Mesodermal cell (in vitro differentiated cells): Measurements from ENCODE around the gene OTOP2.
"Not testable (repeated sequence)": the region's sequence is repeated elsewhere in the genome, so short reads cannot be mapped to it uniquely, and the experiment has no call there.

Experiments used
- H3K27ac ChIP-seq: 2 replicates; pipeline ENCODE4 v1.7.0; 2013; ENCODE audit warnings: mild to moderate bottlenecking, low read depth, low read length, moderate library complexity; ENCODE audit not compliant: severe bottlenecking
- H3K36me3 ChIP-seq: 2 replicates; pipeline ENCODE4 v1.7.1; 2013; ENCODE audit warnings: mild to moderate bottlenecking, low read length, moderate library complexity; ENCODE audit not compliant: control insufficient read depth, insufficient read depth
- H3K4me1 ChIP-seq: one replicate; pipeline ENCODE4 v1.7.1; 2013; ENCODE audit warnings: mild to moderate bottlenecking, low read length; ENCODE audit not compliant: insufficient read depth, control insufficient read depth, poor library complexity, severe bottlenecking
- H3K4me3 ChIP-seq: 2 replicates; pipeline ENCODE4 v1.7.0; 2013; ENCODE audit warnings: low read length, control low read depth, mild to moderate bottlenecking; ENCODE audit not compliant: insufficient read depth, poor library complexity, severe bottlenecking; ENCODE audit errors: extremely low read depth
- H3K9me3 ChIP-seq: 2 replicates; pipeline ENCODE4 v1.7.1; 2013; ENCODE audit warnings: mild to moderate bottlenecking, low read length, moderate library complexity; ENCODE audit not compliant: control insufficient read depth
- WGBS, 2 experiments: methylation state at CpG; one replicate each; pipeline ENCODE4 v1.1.5; 2013; ENCODE audit warnings: missing lambda C conversion rate in 2 of 2; ENCODE audit not compliant: insufficient coverage in 2 of 2; 5-methylcytosine and 5-hydroxymethylcytosine counted together

OTOP2 gene

DNA sequence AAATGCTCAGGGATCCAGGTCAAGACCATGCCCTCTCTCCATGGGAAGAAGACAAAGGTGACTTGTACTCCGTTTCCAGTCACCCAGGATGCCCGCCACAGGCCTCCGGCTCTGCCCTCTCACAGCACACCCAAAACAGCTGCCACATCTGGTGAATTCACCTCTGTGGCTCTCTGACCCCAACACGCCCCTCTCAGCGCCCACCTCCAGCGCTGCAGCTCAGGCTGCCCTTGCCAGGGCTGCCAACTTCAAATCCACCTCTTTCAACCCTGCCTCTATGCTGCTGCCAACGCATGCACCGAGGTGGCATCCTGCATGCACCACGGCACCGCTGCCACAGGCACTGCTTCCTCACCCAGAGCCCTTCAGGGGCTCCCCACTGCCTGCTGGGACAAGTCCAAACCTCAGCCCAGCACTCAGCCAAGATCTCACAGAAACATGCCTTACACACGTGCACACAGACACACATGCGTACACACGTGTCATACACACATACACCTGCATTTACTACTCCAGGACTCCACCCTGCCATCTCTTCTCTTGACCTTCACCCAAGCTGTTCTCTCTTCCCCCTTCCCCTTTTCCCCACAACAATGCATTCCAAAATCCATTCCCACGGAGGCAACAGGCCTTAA lies 41.0 kb downstream of the OTOP2 start:
- 88 to 94% methylated on average over 13 to 14 of the region's 14 CpGs for WGBS, 2 experiments
- Histone ChIP-seq H3K4me1 (no peaks in the 10 kb centered on the region), H3K9me3 (no peaks in the 10 kb centered on the region), H3K36me3 (no peaks in the 10 kb centered on the region), H3K27ac (no peak overlapping the region), H3K4me3 (no peak overlapping the region)

GRCh38 chr17:74968361-74968780 lies 44.3 kb downstream of the OTOP2 start:
- H3K4me3 ChIP-seq: no peak overlapping the region
- no peak overlapping the region for H3K27ac ChIP-seq
- WGBS, 2 experiments: 90 to 97% methylated on average over 2 to 5 of the region's 5 CpGs
- H3K4me1 ChIP-seq: peaks cover 4% of the 10 kb centered on the region
- no peaks in the 10 kb centered on the region for H3K9me3 ChIP-seq
- no peaks in the 10 kb centered on the region for H3K36me3 ChIP-seq

GRCh38 chr17:74969501-74969900 lies 45.4 kb downstream of the OTOP2 start:
- not testable (repeated sequence) for H3K4me1 ChIP-seq, H3K9me3 ChIP-seq, H3K4me3 ChIP-seq, H3K27ac ChIP-seq, H3K36me3 ChIP-seq
- 93 to 100% methylated on average over 3 of the region's 5 CpGs for WGBS, 2 experiments

- Histone ChIP-seq H3K4me3 (no peak overlapping the region), H3K9me3 (no peaks in the 10 kb centered on the region), H3K27ac (no peak overlapping the region), H3K4me1 (peaks cover 4% of the 10 kb centered on the region), H3K36me3 (no peaks in the 10 kb centered on the region)
- WGBS, 2 experiments: 83 to 96% methylated on average over 3 of the region's 3 CpGs
Measured at GRCh38 chr17:74970395-74970794, 46.3 kb downstream of the OTOP2 start.

DNA sequence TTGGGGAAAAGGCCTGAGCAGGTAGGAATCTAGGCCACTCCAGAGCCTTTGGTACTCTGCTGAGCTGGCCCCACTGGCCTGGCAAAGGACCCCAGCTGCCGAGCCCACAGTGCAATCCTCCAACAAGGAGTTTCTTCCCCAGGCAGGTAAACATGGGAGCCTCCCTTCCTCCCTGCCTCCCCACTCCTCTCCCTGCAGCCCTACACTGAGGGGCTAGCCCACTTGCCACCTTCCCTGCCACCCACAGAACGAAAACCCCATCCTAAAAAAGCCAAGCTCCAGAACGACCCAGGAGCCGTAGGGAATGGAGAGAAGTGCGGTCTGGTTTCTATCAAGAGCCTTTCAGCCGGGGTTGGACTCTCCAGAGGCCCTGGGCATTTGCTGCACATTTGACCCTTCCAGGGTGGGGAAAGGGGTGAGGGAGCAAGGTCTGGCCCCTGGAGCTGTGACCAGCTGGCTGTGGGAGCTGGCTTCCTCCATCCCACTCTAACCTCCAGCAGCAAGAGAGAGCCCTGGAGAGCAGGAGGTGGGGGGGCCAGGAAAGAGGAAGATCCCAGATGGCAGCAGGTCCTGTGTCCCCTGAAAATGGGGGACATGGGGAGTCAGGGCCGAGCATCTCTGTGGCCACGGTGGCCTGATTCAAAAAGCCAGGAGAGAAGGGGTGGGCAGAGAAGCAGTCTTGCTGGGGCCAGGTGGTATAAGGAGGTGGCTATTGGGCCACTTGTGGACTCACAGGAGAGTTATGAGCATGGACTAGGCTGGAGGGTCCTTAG lies 47.2 kb downstream of the OTOP2 start:
- H3K27ac ChIP-seq: no peak overlapping the region
- H3K4me1 ChIP-seq: peaks cover 4% of the 10 kb centered on the region
- 78 to 87% methylated on average over 6 to 7 of the region's 8 CpGs for WGBS, 2 experiments
- no peaks in the 10 kb centered on the region for H3K9me3 ChIP-seq
- peak overlapping the region; percentile 47 for H3K4me3 ChIP-seq
- H3K36me3 ChIP-seq: no peaks in the 10 kb centered on the region

- peaks cover 4% of the 10 kb centered on the region for H3K4me1 ChIP-seq
- H3K9me3 ChIP-seq: no peaks in the 10 kb centered on the region
- H3K4me3 ChIP-seq: peak overlapping the region; percentile 47
- no peak overlapping the region for H3K27ac ChIP-seq
- 12 to 15% methylated on average over 7 to 9 of the region's 9 CpGs for whole genome bisulfite sequencing, 2 experiments
- H3K36me3 ChIP-seq: no peaks in the 10 kb centered on the region
Measured at GRCh38 chr17:74971842-74972106, 47.7 kb downstream of the OTOP2 start.

GRCh38 chr17:74972107-74972972 lies 48.3 kb downstream of the OTOP2 start, which contains the start of gene HID1:
TSS of gene HID1 (minus strand) at chr17:74972759. CDS start at chr17:74972656, 103 bp downstream.
- H3K4me3 ChIP-seq: peak within 1 kb of the TSS; percentile 47
- WGBS, 2 experiments: 1 to 2% methylated on average over 67 to 73 of the region's 95 CpGs
- H3K4me1 ChIP-seq: peaks cover 4% of the 10 kb centered on the region
- H3K9me3 ChIP-seq: no peaks in the 10 kb centered on the region
- H3K36me3 ChIP-seq: no peaks in the 10 kb centered on the region
- no peak within 1 kb of the TSS for H3K27ac ChIP-seq

DNA sequence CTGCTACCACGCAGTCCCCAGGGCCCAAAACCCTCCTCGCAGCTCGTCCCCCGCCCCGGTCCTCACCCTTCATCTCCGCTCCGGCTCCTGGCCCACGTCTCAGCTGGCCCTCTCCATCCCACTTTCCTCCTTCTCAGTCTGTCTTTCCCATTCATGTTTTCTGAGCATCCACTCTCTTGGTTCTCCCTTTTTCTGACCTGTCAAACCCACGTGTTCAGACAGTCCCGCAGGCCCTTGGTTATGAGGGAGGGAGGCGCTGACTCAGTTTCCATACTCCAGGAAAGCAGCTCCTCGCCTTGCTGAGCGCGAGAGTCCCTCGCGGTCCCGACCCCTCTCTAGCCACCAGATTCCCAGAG lies 48.9 kb downstream of the OTOP2 start:
- H3K36me3 ChIP-seq: no peaks in the 10 kb centered on the region
- H3K4me3 ChIP-seq: no peak overlapping the region
- 16 to 21% methylated on average over 12 of the region's 17 CpGs for WGBS, 2 experiments
- peaks cover 4% of the 10 kb centered on the region for H3K4me1 ChIP-seq
- no peak overlapping the region for H3K27ac ChIP-seq
- no peaks in the 10 kb centered on the region for H3K9me3 ChIP-seq

DNA sequence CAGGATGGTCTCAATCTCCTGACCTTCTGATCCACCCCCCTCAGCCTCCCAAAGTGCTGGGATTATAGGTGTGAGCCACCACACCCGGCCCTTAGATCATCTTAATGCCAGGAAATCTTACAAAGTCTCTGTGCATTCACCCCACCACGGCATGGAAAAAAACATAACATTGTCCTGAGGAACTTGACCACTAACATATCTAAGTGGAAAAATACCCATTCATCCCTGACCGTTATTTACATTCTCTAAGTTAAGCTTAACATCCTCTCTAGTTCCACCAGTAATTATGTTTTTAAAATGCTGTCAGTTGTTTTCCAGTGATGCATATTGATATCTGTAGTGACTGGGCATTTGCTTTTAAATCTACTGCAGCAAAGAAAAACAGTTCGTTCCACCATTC lies 51.9 kb downstream of the OTOP2 start:
- H3K36me3 ChIP-seq: no peaks in the 10 kb centered on the region
- 71 to 73% methylated on average over 2 to 4 of the region's 4 CpGs for WGBS, 2 experiments

DNA sequence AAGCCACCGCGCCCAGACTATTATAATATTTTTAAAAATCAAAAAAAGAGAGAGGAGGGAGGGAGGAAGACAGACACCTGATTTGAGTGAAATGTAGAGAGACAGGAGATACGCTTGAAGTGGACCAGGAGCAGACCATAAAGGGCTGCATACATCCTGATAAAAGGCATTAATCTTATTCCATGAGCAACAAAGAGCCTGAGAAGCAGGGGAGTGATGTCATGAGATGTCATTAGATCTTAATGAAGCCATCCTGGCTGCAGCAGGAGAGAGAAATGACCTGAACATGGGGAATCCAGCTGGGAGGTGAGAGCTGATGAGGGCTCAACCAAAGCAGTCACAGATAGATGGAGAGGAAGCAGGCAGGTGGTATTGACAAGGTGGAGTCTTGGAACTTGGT lies 53.7 kb downstream of the OTOP2 start:
- WGBS, 2 experiments: 90% methylated on average over 1 of the region's 3 CpGs; no CpG with 5 or more reads in 1 of the 2 experiments
- H3K27ac ChIP-seq: no peak overlapping the region

More for the DNA sequence above, 51.9 kb downstream of the OTOP2 start:
- Histone ChIP-seq H3K27ac (no peak overlapping the region), H3K9me3 (no peaks in the 10 kb centered on the region), H3K4me3 (no peak overlapping the region), H3K4me1 (peaks cover 4% of the 10 kb centered on the region)

More for the DNA sequence above, 53.7 kb downstream of the OTOP2 start:
- no peak overlapping the region for H3K4me3 ChIP-seq
- H3K9me3 ChIP-seq: no peaks in the 10 kb centered on the region
- no peaks in the 10 kb centered on the region for H3K36me3 ChIP-seq
- H3K4me1 ChIP-seq: peaks cover 7% of the 10 kb centered on the region
